Fibroblast of lung (primary cell): ENCODE results near the gene RALGAPB. TPM values are rescaled to one million over a fixed set of nuclear protein-coding genes. Genes with fewer than 3 reads are reported as not detected.
A peak's percentile ranks its signal among the peaks of the same experiment; 100 is the strongest.

Source experiments
- DNase-seq, 2 donors: peaks; one replicate each; pipeline versions ENCODE4 v3.0.0 to v3.0.0-alpha.2; 2010; ENCODE audit warnings: low read depth in 2 of 2
- H2AFZ ChIP-seq: 2 replicates; pipeline ENCODE4 v1.5.1; 2012; ENCODE audit warnings: low read length, control low read depth, inconsistent platforms
- H3K27ac ChIP-seq: 2 replicates; pipeline ENCODE4 v1.5.1; 2011; ENCODE audit warnings: low read length, control low read depth; ENCODE audit not compliant: insufficient read depth
- H3K27me3 ChIP-seq: 2 replicates; pipeline ENCODE4 v1.5.1; 2011; ENCODE audit warnings: mild to moderate bottlenecking, low read length; ENCODE audit not compliant: control insufficient read depth, insufficient read depth
- H3K36me3 ChIP-seq: 2 replicates; pipeline ENCODE4 v1.5.1; 2011; ENCODE audit warnings: low read length; ENCODE audit not compliant: control insufficient read depth, insufficient read depth
- H3K4me1 ChIP-seq: 2 replicates; pipeline ENCODE4 v1.5.1; 2011; ENCODE audit warnings: low read length; ENCODE audit not compliant: control insufficient read depth, insufficient read depth; ENCODE audit errors: extremely low read depth
- H3K4me2 ChIP-seq: 2 replicates; pipeline ENCODE4 v1.5.1; 2011; ENCODE audit warnings: low read length, control low read depth; ENCODE audit not compliant: insufficient read depth; ENCODE audit errors: extremely low read depth
- H3K4me3 ChIP-seq, 4 experiments: fragments of 200-600 bp in 1 of 4; sonication (generic) in 1 of 4; replicated peaks in 1 of 4; 2 replicates each; pipeline ENCODE4 v1.5.1; 2011 to 2016; ENCODE audit warnings: low read length in 4 of 4, low read depth in 3 of 4, mild to moderate bottlenecking in 3 of 4, control low read depth in 2 of 4, inconsistent platforms in 1 of 4, mixed read lengths in 1 of 4; ENCODE audit not compliant: insufficient read depth in 1 of 4; ENCODE audit errors: control extremely low read depth in 1 of 4
- H3K79me2 ChIP-seq: 2 replicates; pipeline ENCODE4 v1.5.1; 2012; ENCODE audit warnings: mild to moderate bottlenecking, low read length, inconsistent platforms; ENCODE audit not compliant: control insufficient read depth, insufficient read depth
- H3K9ac ChIP-seq: 2 replicates; pipeline ENCODE4 v1.5.1; 2011; ENCODE audit warnings: mild to moderate bottlenecking, low read length, control low read depth; ENCODE audit not compliant: insufficient read depth
- H3K9me3 ChIP-seq: 2 replicates; pipeline ENCODE4 v1.5.1; 2012; ENCODE audit warnings: low read depth, low read length; ENCODE audit not compliant: control insufficient read depth, insufficient read depth
- H4K20me1 ChIP-seq: 2 replicates; pipeline ENCODE4 v1.5.1; 2011; ENCODE audit warnings: low read length; ENCODE audit not compliant: control insufficient read depth, insufficient read depth; ENCODE audit errors: extremely low read depth
- CTCF ChIP-seq, 2 donors: IDR thresholded peaks in 1 of 2; conservative IDR thresholded peaks in 1 of 2; 1 replicate in 1 of 2; 2 replicates in 1 of 2; pipeline ENCODE4 v1.5.1; 2011 to 2012; ENCODE audit warnings: low read length in 2 of 2, control low read depth in 1 of 2, inconsistent platforms in 1 of 2, low read depth in 1 of 2, mild to moderate bottlenecking in 1 of 2
- EZH2 ChIP-seq: IDR thresholded peaks from 2 replicates; pipeline ENCODE4 v1.5.1; 2012; ENCODE audit warnings: low read length, control low read depth, mild to moderate bottlenecking; ENCODE audit errors: missing control alignments
- polyA minus RNA-seq: library from RNA; depleted of rRNA, polyadenylated mRNA; stranded (reverse); fragments of >200 nt; gene quantifications from 2 replicates; pipeline ENCODE4 v1.2.3, GENCODE V29; 2011; ENCODE audit warnings: low replicate concordance
- polyA plus RNA-seq, 2 donors: library from polyadenylated mRNA; depleted of rRNA in 1 of 2; stranded (reverse) in 1 of 2; unstranded in 1 of 2; fragments of >200 nt; gene quantifications; 2 replicates each; pipeline ENCODE4 v1.2.1, GENCODE V29; 2011 to 2012; ENCODE audit warnings: missing spikeins in 1 of 2
- total RNA-seq: library from RNA; depleted of rRNA; stranded (reverse); fragments of >200 nt; gene quantifications from 2 replicates; pipeline ENCODE4 v1.2.1, GENCODE V29; 2014

RALGAPB gene
- 22.1 and 31.4 TPM in 2 replicates for total RNA-seq
- polyA plus RNA-seq: 15.6 and 19.5 TPM in 2 replicates
- 12.7 and 15.4 TPM in 2 replicates for polyA plus RNA-seq (2012)
- 13.8 and 15.2 TPM in 2 replicates for polyA minus RNA-seq

DNA sequence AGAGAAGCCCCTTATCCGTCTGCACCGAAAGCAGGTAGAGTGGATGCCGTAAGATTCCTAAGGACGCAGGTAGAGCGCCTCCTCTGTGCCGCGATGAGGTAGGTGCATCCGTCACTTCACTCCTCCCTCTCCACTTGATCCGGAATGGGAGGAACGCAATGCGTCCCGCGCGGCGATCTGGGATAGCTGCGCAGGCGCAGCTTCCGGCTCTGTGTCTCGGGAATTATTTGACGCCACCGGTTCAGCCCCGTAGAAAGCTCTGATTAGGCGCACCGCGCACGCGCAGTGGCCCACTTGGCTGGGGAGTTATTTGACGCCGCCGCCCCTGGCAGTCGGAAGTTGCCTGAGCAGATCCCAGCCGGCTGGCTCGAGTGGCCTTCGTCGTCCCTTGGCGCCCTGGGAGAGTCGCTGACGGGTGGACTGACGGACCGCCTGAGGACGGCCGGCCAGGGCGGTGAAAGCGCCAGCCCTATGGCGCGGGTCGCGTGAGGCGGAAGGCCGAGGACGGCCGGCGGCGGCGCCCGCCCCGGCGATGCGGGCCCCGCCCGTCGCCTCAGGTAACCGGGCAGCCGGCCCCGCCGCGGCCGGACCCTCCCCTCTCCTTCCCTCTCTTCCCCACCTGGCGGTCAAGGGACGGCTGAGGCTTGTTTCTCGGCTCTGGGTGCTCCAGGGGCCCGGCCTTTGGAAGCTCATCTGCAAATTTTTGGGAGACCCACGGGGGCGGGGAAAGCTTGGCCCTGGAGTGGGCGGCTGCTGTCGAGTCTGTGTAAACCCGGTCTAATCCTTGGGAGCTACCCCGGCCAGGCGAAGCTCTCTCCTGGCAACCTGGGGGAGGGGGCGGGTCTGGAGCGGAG is at the start of gene RALGAPB:
Gene RALGAPB, plus strand, starts transcription at position 331 of the 854 bp plus-strand sequence. CDS start 15,590 bp downstream, outside the sequence.
- H3K9ac ChIP-seq: peak within 1 kb of the TSS; percentile 91
- H3K79me2 ChIP-seq: peaks cover 45% of the 10 kb centered on the region
- H2AFZ ChIP-seq: peak within 1 kb of the TSS; percentile 99
- no peaks in the 10 kb centered on the region for H3K36me3 ChIP-seq
- DNase-seq: peak; percentile 94 to 97
- H3K4me2 ChIP-seq: peak within 1 kb of the TSS; percentile 95
- peaks cover 3% of the 10 kb centered on the region for H4K20me1 ChIP-seq
- H3K27me3 ChIP-seq: peaks cover 3% of the 10 kb centered on the region
- peak within 1 kb of the TSS; percentile 70 to 95 (median 85) for H3K4me3 ChIP-seq
- H3K27ac ChIP-seq: peak within 1 kb of the TSS; percentile 66
- H3K9me3 ChIP-seq: no peaks in the 10 kb centered on the region
- H3K4me1 ChIP-seq: peaks cover 6% of the 10 kb centered on the region
- peak; percentile 26 to 49 for TF ChIP-seq CTCF (conservative IDR thresholded peaks at IDR 0.05 in 1 of 2, IDR thresholded peaks at IDR 0.05 in 1 of 2; ENCODE audit: low read depth in 1 of 2, low read length in 2 of 2)
- TF ChIP-seq EZH2: no peak

DNA sequence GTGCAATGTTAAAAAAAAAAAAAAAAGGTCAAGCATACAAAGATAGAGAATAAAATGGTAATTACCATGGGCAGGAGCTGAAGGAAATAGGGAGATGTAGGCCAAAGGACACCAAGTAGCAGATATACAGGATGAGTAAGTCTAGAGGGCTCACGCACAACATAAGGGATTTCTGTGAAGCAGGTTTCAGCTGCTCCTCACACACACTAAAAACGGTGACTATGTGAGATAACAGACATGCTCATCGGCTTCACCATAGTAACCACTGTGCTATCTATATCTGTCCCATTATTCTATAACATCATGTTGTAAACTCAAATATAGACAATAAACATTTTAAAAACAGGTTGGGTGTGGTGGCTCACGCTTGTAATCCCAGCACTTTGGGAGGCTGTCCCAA is 49.1 kb upstream of the RALGAPB start:
- Histone ChIP-seq H4K20me1 (peaks cover 9% of the 10 kb centered on the region), H3K36me3 (peaks cover 32% of the 10 kb centered on the region), H3K4me3 (no peak overlapping the region), H3K4me2 (no peak overlapping the region), H3K27ac (no peak overlapping the region), H3K9ac (no peak overlapping the region), H3K27me3 (no peaks in the 10 kb centered on the region), H3K79me2 (peaks cover 42% of the 10 kb centered on the region), H3K4me1 (peaks cover 21% of the 10 kb centered on the region), H2AFZ (no peak overlapping the region), H3K9me3 (no peaks in the 10 kb centered on the region)
- DNase-seq: no peak
- TF ChIP-seq CTCF (conservative IDR thresholded peaks at IDR 0.05 in 1 of 2, IDR thresholded peaks at IDR 0.05 in 1 of 2; ENCODE audit: low read depth in 1 of 2, low read length in 2 of 2) (no peak), EZH2 (no peak)

- no peak overlapping the region for H3K9ac ChIP-seq
- DNase-seq: no peak
- H3K27ac ChIP-seq: no peak overlapping the region
- H4K20me1 ChIP-seq: peaks cover 9% of the 10 kb centered on the region
- H3K79me2 ChIP-seq: peaks cover 51% of the 10 kb centered on the region
- H3K4me2 ChIP-seq: no peak overlapping the region
- H3K4me3 ChIP-seq: no peak overlapping the region
- no peaks in the 10 kb centered on the region for H3K9me3 ChIP-seq
- no peak overlapping the region for H2AFZ ChIP-seq
- peaks cover 17% of the 10 kb centered on the region for H3K4me1 ChIP-seq
- TF ChIP-seq EZH2 (no peak), CTCF (conservative IDR thresholded peaks at IDR 0.05 in 1 of 2, IDR thresholded peaks at IDR 0.05 in 1 of 2; ENCODE audit: low read depth in 1 of 2, low read length in 2 of 2) (no peak)
- H3K36me3 ChIP-seq: peaks cover 37% of the 10 kb centered on the region
- no peaks in the 10 kb centered on the region for H3K27me3 ChIP-seq
These were observed 48.2 kb upstream of the RALGAPB start for GRCh38 chr20:38424401-38424800.
